Panc1 (cell line): ENCODE results near the gene E2F1. TPM values are rescaled to one million over a fixed set of nuclear protein-coding genes. Genes with fewer than 3 reads are reported as not detected.
A peak's percentile ranks its signal among the peaks of the same experiment; 100 is the strongest.

Source experiments
- ATAC-seq: fragments of 200-7000 bp; cut with Tn5 transposase; 2 replicates; pipeline ENCODE4 v1.9.1; 2020; ENCODE audit warnings: mild to moderate bottlenecking, moderate library complexity
- BruUV-seq: library from RNA; stranded (reverse); fragments of 400-500 nt; replicated peaks from 2 replicates; lab custom pipeline; 2021; lab: Mats Ljungman, UMichigan
- CTCF ChIA-PET: fragments of 300-600 bp; sonication (Branson Sonifier 250); formaldehyde crosslinking; loops from one replicate; lab custom pipeline; 2022; ENCODE audit warnings: antibody characterized with exemption; lab: Charles Lee
- POLR2A ChIA-PET: fragments of 300-600 bp; sonication (Branson Sonifier 250); formaldehyde crosslinking; loops from one replicate; lab custom pipeline; 2022; ENCODE audit warnings: antibody characterized with exemption; lab: Charles Lee
- DNase-seq: peaks from one replicate; pipeline ENCODE4 v3.0.0-alpha.2; 2010; ENCODE audit warnings: low read depth, low spot score
- H3K27ac ChIP-seq: 2 replicates; pipeline ENCODE4 v1.5.1; 2011; ENCODE audit warnings: mild to moderate bottlenecking, low read length, inconsistent platforms
- H3K27me3 ChIP-seq: fragments of 200-500 bp; sonication (Bioruptor generic); 2 replicates; pipeline ENCODE4 v1.6.0; 2014; ENCODE audit warnings: low read length, inconsistent platforms; ENCODE audit not compliant: control insufficient read depth, insufficient read depth
- H3K36me3 ChIP-seq: fragments of 200-500 bp; sonication (Bioruptor generic); 2 replicates; pipeline ENCODE4 v1.5.1; 2014; ENCODE audit warnings: inconsistent platforms, mild to moderate bottlenecking, low read length, moderate library complexity; ENCODE audit not compliant: control insufficient read depth, insufficient read depth
- H3K4me1 ChIP-seq: 2 replicates; pipeline ENCODE4 v1.5.1; 2011; ENCODE audit warnings: inconsistent platforms, mild to moderate bottlenecking, low read length, moderate library complexity; ENCODE audit not compliant: control insufficient read depth, insufficient read depth
- H3K4me3 ChIP-seq, 2 experiments: 2 replicates each; pipeline ENCODE4 v1.5.1; 2011 to 2012; ENCODE audit warnings: low read depth in 2 of 2, low read length in 2 of 2, mild to moderate bottlenecking in 2 of 2, inconsistent platforms in 1 of 2, moderate library complexity in 1 of 2
- H3K9me3 ChIP-seq: fragments of 200-500 bp; sonication (Bioruptor generic); 2 replicates; pipeline ENCODE4 v1.5.1; 2014; ENCODE audit warnings: low read depth, mild to moderate bottlenecking, inconsistent platforms, low read length, moderate library complexity; ENCODE audit not compliant: control insufficient read depth, insufficient read depth
- CTCF ChIP-seq: fragments of 450-650 bp; IDR thresholded peaks from 2 replicates; pipeline ENCODE4 v1.5.1; 2017; ENCODE audit warnings: mild to moderate bottlenecking
- POLR2AphosphoS5 ChIP-seq: IDR thresholded peaks from 2 replicates; pipeline ENCODE4 v1.6.1; 2012; ENCODE audit warnings: mild to moderate bottlenecking, low read depth, low read length, moderate library complexity
- SIN3A ChIP-seq: IDR thresholded peaks from 2 replicates; pipeline ENCODE4 v1.6.1; 2012; ENCODE audit warnings: low read depth, mild to moderate bottlenecking, low read length, moderate library complexity, borderline replicate concordance; ENCODE audit not compliant: insufficient read depth
- TCF7L2 ChIP-seq: IDR thresholded peaks from 2 replicates; pipeline ENCODE4 v1.6.1; 2011; ENCODE audit warnings: mild to moderate bottlenecking, low read depth, low read length, inconsistent platforms
- in situ Hi-C: cut with HindIII; loops from 2 replicates; pipeline ENCODE4 v1.10.0; 2016; ENCODE audit warnings: low sequenced_read_pairs, low pct_unique_long_range_greater_than_20kb
- intact Hi-C: fragments of 100-400 bp; cut with micrococcal nuclease; formaldehyde crosslinking; loops from one replicate; pipeline ENCODE4 v1.10.0; 2022; ENCODE audit not compliant: unreplicated experiment
- total RNA-seq: library from RNA; stranded (reverse); gene quantifications from one replicate; pipeline ENCODE4 v1.2.1, GENCODE V29; 2021; ENCODE audit not compliant: unreplicated experiment
- TF ChIP-seq, protein P1 (sequence below), 2 experiments: IDR thresholded peaks; 2 replicates each; pipeline ENCODE4 v1.6.1; 2011 to 2012; ENCODE audit warnings: low read depth in 2 of 2, control low read depth in 1 of 2, low read length in 1 of 2, mild to moderate bottlenecking in 1 of 2, moderate library complexity in 1 of 2; ENCODE audit not compliant: insufficient read depth in 1 of 2

Gene E2F1
- total RNA-seq, 1 experiment from 2014 or later, result 64.2 TPM

DNA sequence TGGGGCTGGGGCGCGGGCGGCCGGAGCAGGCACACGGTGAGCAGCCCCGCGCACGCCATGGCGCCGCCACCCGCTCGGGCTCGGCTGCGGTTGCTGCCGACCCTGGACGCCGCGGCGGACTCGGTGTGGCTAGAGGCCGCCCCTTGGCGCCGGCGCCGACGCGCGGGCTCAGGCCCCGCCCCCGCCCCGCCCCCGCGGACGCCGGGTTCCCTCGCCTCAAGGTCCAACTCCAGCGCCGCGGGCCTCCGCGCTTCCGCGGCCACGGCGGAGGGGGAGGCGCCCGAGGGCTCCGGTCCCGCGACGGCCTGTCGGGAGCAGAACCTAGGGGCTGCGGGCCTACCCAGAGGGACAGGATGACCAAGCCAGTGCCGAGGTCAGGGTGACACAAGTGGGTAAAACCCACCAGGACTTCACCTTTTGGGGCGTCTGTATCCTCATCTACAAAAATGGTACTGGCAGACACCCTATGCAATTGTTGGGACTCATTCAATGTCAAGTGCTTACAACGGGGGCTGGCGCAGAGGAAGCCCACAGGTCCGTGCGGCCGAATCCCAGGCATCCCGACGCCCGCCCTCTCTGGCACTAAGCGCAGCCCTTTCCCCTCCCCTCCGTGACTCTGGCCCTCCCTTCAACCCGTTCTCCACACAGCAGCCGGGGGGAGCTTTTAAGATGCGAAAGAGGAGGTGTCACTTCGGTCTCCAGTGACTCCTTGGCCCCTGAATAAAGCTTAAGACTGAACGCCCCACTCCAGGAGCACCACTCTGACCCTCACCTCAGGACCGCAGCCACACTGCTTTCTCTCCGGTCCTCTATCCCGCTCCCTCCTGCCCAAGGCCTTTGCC lies 11.7 kb downstream of the E2F1 start, which contains the start of gene NECAB3:
NECAB3 (minus strand) TSS at position 135 of the 842 bp plus-strand sequence; CDS start at position 59, 76 bp downstream.
- ATAC-seq (peak; percentile 91), DNase-seq (no peak)
- H3K36me3 ChIP-seq, result peaks cover 6% of the 10 kb centered on the region; the same call in 1 of the 2 replicates
- peak within 1 kb of the TSS; percentile 94 for H3K27ac ChIP-seq
- intact Hi-C loops, result no loop called here
- no peaks in the 10 kb centered on the region for H3K27me3 ChIP-seq
- peaks cover 24% of the 10 kb centered on the region for H3K4me1 ChIP-seq
- in situ Hi-C loops, result no loop called here
- no peaks in the 10 kb centered on the region for H3K9me3 ChIP-seq
- no TSS peak for BruUV-seq
- ChIA-PET POLR2A (interaction anchor here (0.6 kb wide), 1 partner anchor 112 kb away, joined by 4 read pairs; no protein-coding TSS in a partner anchor), CTCF (no interaction called here)
- TF ChIP-seq TCF7L2 (no peak), POLR2AphosphoS5 (peak; percentile 89), CTCF (no peak), SIN3A (no peak; the same call in 1 of the 2 replicates)
- TF ChIP-seq, protein P1, sequence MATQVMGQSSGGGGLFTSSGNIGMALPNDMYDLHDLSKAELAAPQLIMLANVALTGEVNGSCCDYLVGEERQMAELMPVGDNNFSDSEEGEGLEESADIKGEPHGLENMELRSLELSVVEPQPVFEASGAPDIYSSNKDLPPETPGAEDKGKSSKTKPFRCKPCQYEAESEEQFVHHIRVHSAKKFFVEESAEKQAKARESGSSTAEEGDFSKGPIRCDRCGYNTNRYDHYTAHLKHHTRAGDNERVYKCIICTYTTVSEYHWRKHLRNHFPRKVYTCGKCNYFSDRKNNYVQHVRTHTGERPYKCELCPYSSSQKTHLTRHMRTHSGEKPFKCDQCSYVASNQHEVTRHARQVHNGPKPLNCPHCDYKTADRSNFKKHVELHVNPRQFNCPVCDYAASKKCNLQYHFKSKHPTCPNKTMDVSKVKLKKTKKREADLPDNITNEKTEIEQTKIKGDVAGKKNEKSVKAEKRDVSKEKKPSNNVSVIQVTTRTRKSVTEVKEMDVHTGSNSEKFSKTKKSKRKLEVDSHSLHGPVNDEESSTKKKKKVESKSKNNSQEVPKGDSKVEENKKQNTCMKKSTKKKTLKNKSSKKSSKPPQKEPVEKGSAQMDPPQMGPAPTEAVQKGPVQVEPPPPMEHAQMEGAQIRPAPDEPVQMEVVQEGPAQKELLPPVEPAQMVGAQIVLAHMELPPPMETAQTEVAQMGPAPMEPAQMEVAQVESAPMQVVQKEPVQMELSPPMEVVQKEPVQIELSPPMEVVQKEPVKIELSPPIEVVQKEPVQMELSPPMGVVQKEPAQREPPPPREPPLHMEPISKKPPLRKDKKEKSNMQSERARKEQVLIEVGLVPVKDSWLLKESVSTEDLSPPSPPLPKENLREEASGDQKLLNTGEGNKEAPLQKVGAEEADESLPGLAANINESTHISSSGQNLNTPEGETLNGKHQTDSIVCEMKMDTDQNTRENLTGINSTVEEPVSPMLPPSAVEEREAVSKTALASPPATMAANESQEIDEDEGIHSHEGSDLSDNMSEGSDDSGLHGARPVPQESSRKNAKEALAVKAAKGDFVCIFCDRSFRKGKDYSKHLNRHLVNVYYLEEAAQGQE (IDR thresholded peaks at IDR 0.05; ENCODE audit: insufficient read depth in 1 of 2, low read depth in 2 of 2, low read length in 1 of 2), result no peak
- peak within 1 kb of the TSS; percentile 74 to 76 for H3K4me3 ChIP-seq

DNA sequence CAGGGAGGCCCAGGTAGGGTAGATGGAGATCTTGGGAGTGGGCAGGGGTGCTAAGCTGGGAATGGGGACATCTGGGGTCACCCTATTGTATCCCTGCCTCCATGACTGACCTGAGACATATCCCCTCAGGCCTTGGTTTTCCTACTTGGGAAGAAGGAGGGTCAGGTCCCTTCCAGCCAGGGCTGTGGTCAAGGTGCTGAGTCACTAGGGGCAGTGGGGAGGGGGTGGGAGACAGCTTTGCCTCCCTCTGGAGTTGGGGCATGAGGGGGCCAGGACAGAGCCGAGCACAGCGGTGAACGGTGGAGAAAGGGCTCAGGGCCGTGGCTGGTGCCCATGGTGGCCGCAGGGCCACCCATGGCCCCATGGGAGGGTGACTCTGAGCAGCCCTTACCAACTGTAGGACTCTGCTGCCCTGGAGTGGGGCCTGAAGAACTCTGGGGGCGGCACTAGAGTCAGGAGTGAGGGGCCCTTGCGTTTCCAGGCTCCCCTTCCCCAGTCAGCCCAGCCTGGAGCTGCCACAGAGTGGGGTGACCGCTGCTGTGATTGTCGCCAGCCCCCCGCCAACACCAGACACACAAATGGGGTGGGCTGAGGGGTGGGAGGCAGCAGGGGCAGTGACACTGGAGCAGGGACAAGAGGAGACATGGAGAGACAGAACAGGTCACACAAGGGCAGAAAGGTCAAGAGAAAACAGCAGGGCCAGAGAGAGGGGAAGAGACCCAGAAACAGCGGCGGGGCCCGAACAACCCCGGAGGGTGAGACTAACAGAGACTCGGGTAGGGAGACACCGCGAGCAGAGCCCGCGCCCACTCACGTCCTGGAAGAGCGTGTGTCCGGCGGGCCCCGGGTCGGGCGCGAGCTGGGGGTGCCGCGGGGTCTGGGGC lies 12.5 kb downstream of the E2F1 start:
- DNase-seq (no peak), ATAC-seq (peak; percentile 35; the same call in 1 of the 2 replicates)
- ChIA-PET POLR2A (no interaction called here), CTCF (no interaction called here)
- in situ Hi-C loops, result no loop called here
- Histone ChIP-seq H3K4me3 (peak overlapping the region; percentile 74 to 76), H3K36me3 (peaks cover 6% of the 10 kb centered on the region; the same call in 1 of the 2 replicates), H3K27ac (peak overlapping the region; percentile 91), H3K4me1 (peaks cover 24% of the 10 kb centered on the region), H3K27me3 (no peaks in the 10 kb centered on the region), H3K9me3 (no peaks in the 10 kb centered on the region)
- intact Hi-C loops, result no loop called here
- TF ChIP-seq CTCF, result no peak
- TF ChIP-seq, protein P1 (IDR thresholded peaks at IDR 0.05; ENCODE audit: insufficient read depth in 1 of 2, low read depth in 2 of 2, low read length in 1 of 2), result no peak
- BruUV-seq, result no TSS peak
